Measurements from ENCODE around the gene TMEM208. TPM values are rescaled to one million over a fixed set of nuclear protein-coding genes. Genes with fewer than 3 reads are reported as not detected.
A peak's percentile ranks its signal among the peaks of the same experiment; 100 is the strongest.

TMEM208 gene
- total RNA-seq, 1 donor from 2014 or later, result 49.2 TPM

DNA sequence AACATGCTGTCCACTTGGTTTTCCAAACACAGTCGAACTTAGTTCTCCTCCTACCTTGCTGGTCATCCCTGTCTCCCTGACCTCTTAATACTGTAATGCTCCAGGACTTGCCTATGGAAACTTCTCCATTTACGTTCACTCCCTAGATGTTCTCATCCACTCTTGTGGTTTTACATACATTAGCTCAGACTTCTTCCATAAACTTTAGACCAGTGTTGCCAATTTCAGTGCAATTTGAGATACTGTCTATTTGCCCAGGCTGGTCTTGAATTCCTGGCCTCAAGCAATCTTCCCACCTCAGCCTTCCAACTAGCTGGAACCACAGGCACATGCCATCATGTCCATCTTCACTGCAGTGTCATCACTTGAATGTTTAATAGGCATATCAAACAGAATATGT is 44.6 kb upstream of the TMEM208 start:
- TF ChIP-seq, protein P1, sequence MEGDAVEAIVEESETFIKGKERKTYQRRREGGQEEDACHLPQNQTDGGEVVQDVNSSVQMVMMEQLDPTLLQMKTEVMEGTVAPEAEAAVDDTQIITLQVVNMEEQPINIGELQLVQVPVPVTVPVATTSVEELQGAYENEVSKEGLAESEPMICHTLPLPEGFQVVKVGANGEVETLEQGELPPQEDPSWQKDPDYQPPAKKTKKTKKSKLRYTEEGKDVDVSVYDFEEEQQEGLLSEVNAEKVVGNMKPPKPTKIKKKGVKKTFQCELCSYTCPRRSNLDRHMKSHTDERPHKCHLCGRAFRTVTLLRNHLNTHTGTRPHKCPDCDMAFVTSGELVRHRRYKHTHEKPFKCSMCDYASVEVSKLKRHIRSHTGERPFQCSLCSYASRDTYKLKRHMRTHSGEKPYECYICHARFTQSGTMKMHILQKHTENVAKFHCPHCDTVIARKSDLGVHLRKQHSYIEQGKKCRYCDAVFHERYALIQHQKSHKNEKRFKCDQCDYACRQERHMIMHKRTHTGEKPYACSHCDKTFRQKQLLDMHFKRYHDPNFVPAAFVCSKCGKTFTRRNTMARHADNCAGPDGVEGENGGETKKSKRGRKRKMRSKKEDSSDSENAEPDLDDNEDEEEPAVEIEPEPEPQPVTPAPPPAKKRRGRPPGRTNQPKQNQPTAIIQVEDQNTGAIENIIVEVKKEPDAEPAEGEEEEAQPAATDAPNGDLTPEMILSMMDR (conservative IDR thresholded peaks at IDR 0.05), result no peak
- peaks cover 12% of the 10 kb centered on the region for H3K4me1 Mint-ChIP-seq (ENCODE audit: unreplicated experiment)
- peaks cover 23% of the 10 kb centered on the region for H3K27me3 Mint-ChIP-seq
- DNase-seq (ENCODE audit: extremely low spot score, unreplicated experiment), result no peak
- H3K36me3 Mint-ChIP-seq, result peaks cover 4% of the 10 kb centered on the region
- H3K4me3 Mint-ChIP-seq, result no peak overlapping the region
- no peak overlapping the region for H3K27ac Mint-ChIP-seq
- no peaks in the 10 kb centered on the region for H3K9me3 Mint-ChIP-seq

DNA sequence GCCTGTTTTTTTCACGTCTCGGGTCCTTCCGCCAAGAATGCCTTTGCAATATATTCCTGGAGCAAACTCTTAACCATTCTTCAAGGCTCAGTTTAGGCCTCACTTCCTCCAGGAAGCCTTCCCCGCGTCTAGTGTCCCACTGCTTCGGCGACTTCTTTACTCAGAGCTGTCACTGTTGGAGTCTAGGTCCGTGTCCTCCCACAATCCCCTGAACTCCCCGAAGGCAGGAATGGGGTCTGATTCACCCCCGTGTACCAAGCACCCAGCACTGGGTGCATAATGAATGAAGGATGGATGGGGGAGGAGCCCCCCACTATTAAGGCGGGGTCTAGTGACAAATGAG is 43.7 kb upstream of the TMEM208 start:
- H3K4me3 Mint-ChIP-seq, result no peak overlapping the region
- DNase-seq (ENCODE audit: extremely low spot score, unreplicated experiment), result no peak
- no peaks in the 10 kb centered on the region for H3K9me3 Mint-ChIP-seq
- H3K27ac Mint-ChIP-seq, result no peak overlapping the region
- H3K27me3 Mint-ChIP-seq, result peaks cover 18% of the 10 kb centered on the region
- no peaks in the 10 kb centered on the region for H3K36me3 Mint-ChIP-seq
- TF ChIP-seq, protein P1 (conservative IDR thresholded peaks at IDR 0.05), result no peak
- peaks cover 7% of the 10 kb centered on the region for H3K4me1 Mint-ChIP-seq (ENCODE audit: unreplicated experiment)

DNA sequence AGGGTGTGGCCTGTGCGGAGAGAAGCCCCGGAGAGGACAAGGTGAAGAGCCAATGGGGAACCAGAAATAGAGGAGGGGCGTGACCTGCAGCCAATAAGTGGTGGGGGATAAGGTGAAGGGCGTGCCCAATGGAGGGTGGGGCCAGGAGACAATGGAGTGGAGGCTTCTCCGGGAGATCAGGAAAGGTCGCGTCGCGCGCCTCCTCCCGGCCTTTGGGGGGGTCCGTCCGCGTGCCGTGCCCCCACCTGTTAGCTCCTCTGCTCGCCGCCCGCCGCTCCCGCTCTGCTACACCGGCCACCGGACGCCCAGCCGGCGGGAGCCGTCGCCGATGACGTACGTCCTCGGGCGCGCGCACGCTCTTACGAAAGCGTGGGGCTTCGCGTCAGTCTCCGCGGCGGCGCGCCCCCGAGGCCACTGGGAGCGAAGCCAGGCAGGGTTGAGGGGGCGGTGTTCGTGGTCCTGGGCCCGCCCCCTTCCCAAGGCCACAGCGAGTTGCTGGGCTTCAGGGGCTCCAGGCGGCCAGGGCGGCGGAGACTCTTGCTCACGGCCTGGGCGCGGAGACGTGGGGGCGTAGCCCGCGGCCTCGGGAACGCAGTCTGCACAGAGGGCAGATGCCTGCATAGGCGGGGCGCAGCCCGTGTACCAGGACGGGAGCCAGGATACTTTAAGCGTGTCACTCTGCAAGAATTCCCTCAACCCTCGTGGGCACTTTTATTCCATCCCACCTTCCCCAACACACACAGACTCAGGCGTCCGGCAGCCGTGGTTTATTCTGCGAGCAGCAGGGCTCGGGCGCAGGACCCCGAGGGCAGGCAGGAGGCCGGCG is 43.1 kb upstream of the TMEM208 start, which contains the start of gene MATCAP1:
MATCAP1 (minus strand) TSS at position 337 of the 826 bp plus-strand sequence. CDS start 3,353 bp downstream, outside the sequence.
- Mint-ChIP-seq H3K36me3 (no peaks in the 10 kb centered on the region), H3K4me3 (peak within 1 kb of the TSS; percentile 93), H3K4me1 (ENCODE audit: unreplicated experiment) (peaks cover 7% of the 10 kb centered on the region), H3K27ac (peak within 1 kb of the TSS; percentile 92), H3K27me3 (peaks cover 14% of the 10 kb centered on the region), H3K9me3 (no peaks in the 10 kb centered on the region)
- TF ChIP-seq, protein P1 (conservative IDR thresholded peaks at IDR 0.05), result no peak
- peak; percentile 95 for DNase-seq (ENCODE audit: extremely low spot score, unreplicated experiment)

DNA sequence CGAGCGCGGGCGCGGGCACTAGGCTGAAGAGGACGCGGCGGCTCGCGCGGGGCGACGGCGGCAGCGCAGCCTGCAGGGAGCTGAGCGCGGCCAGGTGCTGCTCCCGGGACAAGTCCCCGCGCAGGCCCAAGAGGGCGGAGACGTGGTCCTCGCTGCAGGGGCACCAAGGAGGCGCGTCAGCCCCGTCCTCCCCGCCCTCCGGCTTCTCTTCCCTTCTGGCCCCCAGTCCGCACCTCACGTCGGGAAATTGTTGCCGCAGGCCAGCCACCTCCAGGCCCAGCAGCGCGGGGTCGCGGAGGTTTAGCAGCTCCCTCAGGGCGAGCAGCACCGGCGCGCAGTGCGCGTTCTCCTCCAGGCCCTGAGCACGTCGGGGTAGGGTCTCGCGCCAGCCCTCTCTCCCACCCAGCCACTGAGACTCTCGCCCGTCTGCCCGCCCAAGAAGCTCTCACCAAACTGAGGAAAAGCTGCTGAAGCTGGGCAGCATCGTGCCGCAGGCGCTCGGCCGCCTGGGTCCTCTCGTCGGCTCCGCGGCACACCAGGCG is 42.4 kb upstream of the TMEM208 start:
- no peak for DNase-seq (ENCODE audit: extremely low spot score, unreplicated experiment)

DNA sequence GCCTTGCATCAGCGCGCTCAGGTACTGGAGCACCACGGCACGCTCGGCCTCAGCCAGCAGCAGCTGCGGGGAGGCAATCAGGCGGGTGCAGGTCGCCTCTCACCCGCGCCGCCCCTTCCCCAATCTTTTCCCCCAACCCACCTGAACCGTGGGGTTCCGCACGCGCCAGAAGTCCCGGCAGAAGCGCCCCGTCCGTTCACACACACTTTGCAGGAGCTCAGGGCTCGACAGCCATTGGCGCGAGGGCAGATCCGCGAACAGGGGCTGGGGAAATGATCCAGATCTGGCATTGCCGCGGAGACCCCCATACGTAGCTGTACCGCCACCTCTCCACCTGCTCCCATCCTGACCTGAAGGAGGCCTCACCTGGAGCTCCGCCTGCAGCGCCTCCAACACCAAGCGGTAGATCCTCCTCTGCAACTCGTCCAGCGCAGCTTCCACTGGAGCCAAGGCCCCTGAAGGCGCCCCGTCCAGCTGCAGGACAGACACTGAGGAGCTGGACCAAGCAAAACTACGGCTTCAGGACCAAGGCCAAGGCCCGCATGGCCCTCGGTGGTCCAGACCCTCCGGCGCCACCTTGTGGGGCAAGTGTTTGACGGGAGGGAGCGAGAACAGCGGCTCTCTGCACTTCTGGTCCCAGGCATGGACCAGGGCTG is 41.8 kb upstream of the TMEM208 start:
- H3K27me3 Mint-ChIP-seq, result peaks cover 12% of the 10 kb centered on the region
- TF ChIP-seq, protein P1 (conservative IDR thresholded peaks at IDR 0.05), result peak; percentile 89
- H3K4me3 Mint-ChIP-seq, result peak overlapping the region; percentile 93
- H3K4me1 Mint-ChIP-seq (ENCODE audit: unreplicated experiment), result peaks cover 7% of the 10 kb centered on the region
- H3K36me3 Mint-ChIP-seq, result no peaks in the 10 kb centered on the region
- no peaks in the 10 kb centered on the region for H3K9me3 Mint-ChIP-seq
- peak; percentile 94 for DNase-seq (ENCODE audit: extremely low spot score, unreplicated experiment)
- H3K27ac Mint-ChIP-seq, result peak overlapping the region; percentile 92

More for the DNA sequence above, 42.4 kb upstream of the TMEM208 start:
- no peaks in the 10 kb centered on the region for H3K36me3 Mint-ChIP-seq
- TF ChIP-seq, protein P1 (conservative IDR thresholded peaks at IDR 0.05), result no peak
- H3K4me1 Mint-ChIP-seq (ENCODE audit: unreplicated experiment), result peaks cover 7% of the 10 kb centered on the region
- H3K9me3 Mint-ChIP-seq, result no peaks in the 10 kb centered on the region
- H3K4me3 Mint-ChIP-seq, result peak overlapping the region; percentile 93
- peak overlapping the region; percentile 92 for H3K27ac Mint-ChIP-seq
- H3K27me3 Mint-ChIP-seq, result peaks cover 12% of the 10 kb centered on the region

Measured in type B pancreatic cell (in vitro differentiated cells).